Measurements from ENCODE around the gene ADCY3. TPM values are rescaled to one million over a fixed set of nuclear protein-coding genes. Genes with fewer than 3 reads are reported as not detected.

ADCY3 gene
- polyA plus RNA-seq, 1 of the 3 experiments (the other 2 are of a cell fraction): 53.9 TPM

GRCh38 chr2:24866946-24867345 is 53.1 kb downstream of the ADCY3 start:
- no peak overlapping the region for H2AFZ ChIP-seq (ENCODE audit: low read depth)
- no peak for TF ChIP-seq GABPA (IDR thresholded peaks at IDR 0.05; ENCODE audit: low read depth)
- no peak for TF ChIP-seq FOXJ3 (CRISPR knock-in tag; IDR thresholded peaks at IDR 0.05)
- no peak for TF ChIP-seq POLR2AphosphoS5 (IDR thresholded peaks at IDR 0.05; ENCODE audit: low read depth, low read length)
- TF ChIP-seq MXI1 (IDR thresholded peaks at IDR 0.05; ENCODE audit: low read depth, low read length): no peak
- no peak for TF ChIP-seq RAD21 (IDR thresholded peaks at IDR 0.05; ENCODE audit: low read length)
- no peak for TF ChIP-seq USF1 (IDR thresholded peaks at IDR 0.05; ENCODE audit: borderline replicate concordance, low read depth)
- TF ChIP-seq ELF1 (IDR thresholded peaks at IDR 0.05): no peak
- no peak for TF ChIP-seq JUND (IDR thresholded peaks at IDR 0.05)
- no peak for TF ChIP-seq IRF3 (IDR thresholded peaks at IDR 0.05; ENCODE audit: low read depth, low read length)
- TF ChIP-seq EP300 (IDR thresholded peaks at IDR 0.05; ENCODE audit: borderline replicate concordance in 1 of 2, low read depth in 1 of 2, low read length in 1 of 2): no peak
- TF ChIP-seq RCOR1 (IDR thresholded peaks at IDR 0.05; ENCODE audit: low read length): no peak
- TF ChIP-seq NRF1 (IDR thresholded peaks at IDR 0.05; ENCODE audit: low read depth, low read length): no peak
- TF ChIP-seq MEF2A (IDR thresholded peaks at IDR 0.05; ENCODE audit: borderline replicate concordance, low read depth): no peak
- ChIA-PET POLR2A (no interaction called here), CTCF (interaction anchor here (1.5 kb wide), 1 partner anchor 262 kb away, joined by 5 read pairs; no protein-coding TSS in a partner anchor)
- H4K20me1 ChIP-seq (ENCODE audit: insufficient read depth): no peaks in the 10 kb centered on the region
- no peak overlapping the region for H3K4me2 ChIP-seq
- H3K36me3 ChIP-seq (replicated peaks in 1 of 2; ENCODE audit: control insufficient read depth in 1 of 2, insufficient read depth in 2 of 2, low read length in 1 of 2): no peaks in the 10 kb centered on the region
- no peaks in the 10 kb centered on the region for H3K9me3 ChIP-seq
- H3K4me1 ChIP-seq (ENCODE audit: control insufficient read depth in 1 of 2, insufficient read depth in 2 of 2, low read depth in 1 of 2, low read length in 1 of 2): no peaks in the 10 kb centered on the region
- no peaks in the 10 kb centered on the region for H3F3A ChIP-seq (replicated peaks; ENCODE audit: insufficient read depth)
- DNase-seq: no peak
- H3K79me2 ChIP-seq (ENCODE audit: insufficient read depth): no peaks in the 10 kb centered on the region
- no peak overlapping the region for H3K9ac ChIP-seq
- H3K9me2 ChIP-seq: no peaks in the 10 kb centered on the region
- H3K27ac ChIP-seq (ENCODE audit: low read depth in 2 of 2, low read length in 1 of 2): no peak overlapping the region
- H3K4me3 ChIP-seq (ENCODE audit: low read depth in 2 of 2, low read length in 1 of 2): no peak overlapping the region
- WGBS (ENCODE audit: low lambda C conversion rate): 97% methylated on average over 6 of the region's 6 CpGs
- H3K27me3 ChIP-seq (ENCODE audit: insufficient read depth): no peaks in the 10 kb centered on the region

DNA sequence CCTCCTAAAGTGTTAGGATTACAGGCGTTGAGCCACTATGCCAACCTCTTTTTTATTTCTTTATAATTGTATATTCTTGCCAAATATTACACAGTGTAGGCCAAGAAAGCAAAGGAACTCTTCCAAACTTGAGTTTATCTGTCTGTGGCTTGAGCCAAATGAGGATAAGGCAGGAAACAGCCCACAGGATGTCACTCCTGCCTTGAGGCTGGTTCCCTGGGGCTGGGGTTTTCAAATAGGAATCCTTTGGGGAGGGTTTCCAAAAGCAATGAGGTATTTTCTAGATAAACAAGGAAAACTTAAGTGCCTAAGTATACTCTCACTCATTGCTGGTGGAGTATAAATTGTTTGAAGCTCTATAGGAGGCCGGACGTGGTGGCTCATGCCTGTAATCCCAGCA is 56.4 kb downstream of the ADCY3 start:
- H3K79me2 ChIP-seq (ENCODE audit: insufficient read depth): no peaks in the 10 kb centered on the region
- H3K9ac ChIP-seq: no peak overlapping the region
- no peaks in the 10 kb centered on the region for H3K9me2 ChIP-seq
- ChIA-PET POLR2A (no interaction called here), CTCF (interaction anchor here (1.5 to 1.6 kb wide), 2 partner anchors 9 to 58 kb away, joined by 3 to 4 read pairs; no protein-coding TSS in a partner anchor)
- H3K9me3 ChIP-seq: no peaks in the 10 kb centered on the region
- whole genome bisulfite sequencing (ENCODE audit: low lambda C conversion rate): 100% methylated on average over 3 of the region's 3 CpGs
- no peaks in the 10 kb centered on the region for H3K36me3 ChIP-seq (replicated peaks in 1 of 2; ENCODE audit: control insufficient read depth in 1 of 2, insufficient read depth in 2 of 2, low read length in 1 of 2)
- H3K4me2 ChIP-seq: no peak overlapping the region
- H2AFZ ChIP-seq (ENCODE audit: low read depth): no peak overlapping the region
- H4K20me1 ChIP-seq (ENCODE audit: insufficient read depth): no peaks in the 10 kb centered on the region
- no peak overlapping the region for H3K4me3 ChIP-seq (ENCODE audit: low read depth in 2 of 2, low read length in 1 of 2)
- no peaks in the 10 kb centered on the region for H3K27me3 ChIP-seq (ENCODE audit: insufficient read depth)
- no peak overlapping the region for H3K27ac ChIP-seq (ENCODE audit: low read depth in 2 of 2, low read length in 1 of 2)
- no peaks in the 10 kb centered on the region; a peak in 1 of 4 replicates for H3K4me1 ChIP-seq (ENCODE audit: control insufficient read depth in 1 of 2, insufficient read depth in 2 of 2, low read depth in 1 of 2, low read length in 1 of 2)
- no peak for DNase-seq
- no peaks in the 10 kb centered on the region for H3F3A ChIP-seq (replicated peaks; ENCODE audit: insufficient read depth)
- TF ChIP-seq, protein P1, sequence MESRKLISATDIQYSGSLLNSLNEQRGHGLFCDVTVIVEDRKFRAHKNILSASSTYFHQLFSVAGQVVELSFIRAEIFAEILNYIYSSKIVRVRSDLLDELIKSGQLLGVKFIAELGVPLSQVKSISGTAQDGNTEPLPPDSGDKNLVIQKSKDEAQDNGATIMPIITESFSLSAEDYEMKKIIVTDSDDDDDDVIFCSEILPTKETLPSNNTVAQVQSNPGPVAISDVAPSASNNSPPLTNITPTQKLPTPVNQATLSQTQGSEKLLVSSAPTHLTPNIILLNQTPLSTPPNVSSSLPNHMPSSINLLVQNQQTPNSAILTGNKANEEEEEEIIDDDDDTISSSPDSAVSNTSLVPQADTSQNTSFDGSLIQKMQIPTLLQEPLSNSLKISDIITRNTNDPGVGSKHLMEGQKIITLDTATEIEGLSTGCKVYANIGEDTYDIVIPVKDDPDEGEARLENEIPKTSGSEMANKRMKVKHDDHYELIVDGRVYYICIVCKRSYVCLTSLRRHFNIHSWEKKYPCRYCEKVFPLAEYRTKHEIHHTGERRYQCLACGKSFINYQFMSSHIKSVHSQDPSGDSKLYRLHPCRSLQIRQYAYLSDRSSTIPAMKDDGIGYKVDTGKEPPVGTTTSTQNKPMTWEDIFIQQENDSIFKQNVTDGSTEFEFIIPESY (IDR thresholded peaks at IDR 0.05; ENCODE audit: borderline replicate concordance, low read depth): no peak
- TF ChIP-seq MXI1 (IDR thresholded peaks at IDR 0.05; ENCODE audit: low read depth, low read length): no peak
- no peak for TF ChIP-seq CHD2 (IDR thresholded peaks at IDR 0.05; ENCODE audit: low read length, partially characterized antibody)
- TF ChIP-seq, protein P2, sequence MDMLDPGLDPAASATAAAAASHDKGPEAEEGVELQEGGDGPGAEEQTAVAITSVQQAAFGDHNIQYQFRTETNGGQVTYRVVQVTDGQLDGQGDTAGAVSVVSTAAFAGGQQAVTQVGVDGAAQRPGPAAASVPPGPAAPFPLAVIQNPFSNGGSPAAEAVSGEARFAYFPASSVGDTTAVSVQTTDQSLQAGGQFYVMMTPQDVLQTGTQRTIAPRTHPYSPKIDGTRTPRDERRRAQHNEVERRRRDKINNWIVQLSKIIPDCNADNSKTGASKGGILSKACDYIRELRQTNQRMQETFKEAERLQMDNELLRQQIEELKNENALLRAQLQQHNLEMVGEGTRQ (IDR thresholded peaks at IDR 0.05; ENCODE audit: borderline replicate concordance, low read depth, low read length): no peak
- TF ChIP-seq USF1 (IDR thresholded peaks at IDR 0.05; ENCODE audit: borderline replicate concordance, low read depth): no peak
- no peak for TF ChIP-seq NRF1 (IDR thresholded peaks at IDR 0.05; ENCODE audit: low read depth, low read length)
